ENCODE measurements around the gene QSOX2.

Gene QSOX2

DNA sequence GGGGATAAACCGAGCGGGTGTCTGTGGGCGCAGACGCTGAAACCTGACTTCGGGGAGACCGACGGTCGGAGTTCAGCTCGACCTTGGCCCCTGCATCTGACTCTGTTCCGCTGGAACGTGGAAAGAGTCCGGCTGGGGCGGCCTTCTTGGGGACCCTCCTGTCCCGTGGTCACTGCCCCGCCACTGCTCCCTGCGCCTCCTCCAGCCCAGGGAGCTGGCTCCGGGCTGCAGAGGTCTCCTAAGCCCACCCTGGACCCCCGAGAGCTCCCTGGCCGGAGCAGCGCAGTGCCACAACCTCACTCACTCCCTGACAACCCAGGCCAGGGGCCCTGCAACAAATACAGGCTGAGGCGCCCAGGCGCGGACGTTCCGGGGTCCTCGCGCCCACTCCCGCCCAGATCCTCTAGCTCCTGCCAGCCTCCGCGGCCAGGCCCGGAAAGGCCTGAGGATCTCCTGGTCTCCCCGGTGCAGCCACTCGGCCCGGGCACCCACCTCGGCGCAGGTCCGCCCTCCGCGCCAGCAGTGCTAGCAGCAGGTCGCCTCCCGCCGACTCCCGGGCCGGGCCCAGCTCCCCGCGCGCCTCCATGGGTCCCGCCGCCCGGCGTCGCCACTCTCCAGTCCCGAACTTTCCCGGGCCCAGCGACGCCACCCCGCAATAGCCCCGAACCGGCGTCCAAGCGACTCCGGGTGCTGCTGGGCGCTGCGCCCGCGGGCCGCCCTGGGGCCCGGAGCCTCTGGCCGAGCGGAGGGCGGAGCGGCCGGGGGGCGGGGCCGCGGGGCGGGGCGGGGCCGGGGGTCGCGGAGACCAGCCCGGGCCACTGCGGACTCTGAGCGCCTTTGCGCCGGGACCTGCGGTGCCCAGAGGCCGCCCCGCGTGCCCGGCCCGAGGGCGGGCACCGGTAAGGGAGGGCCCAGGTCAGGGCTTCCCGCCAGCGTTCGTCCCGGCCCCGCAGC is 42.9 kb downstream of the QSOX2 start:
- Mint-ChIP-seq H3K9me3 (no peaks in the 10 kb centered on the region), H3K4me1 (no peaks in the 10 kb centered on the region), H3K27me3 (peaks cover 21% of the 10 kb centered on the region), H3K36me3 (peaks cover 10% of the 10 kb centered on the region), H3K27ac (no peak overlapping the region), H3K4me3 (no peak overlapping the region)

DNA sequence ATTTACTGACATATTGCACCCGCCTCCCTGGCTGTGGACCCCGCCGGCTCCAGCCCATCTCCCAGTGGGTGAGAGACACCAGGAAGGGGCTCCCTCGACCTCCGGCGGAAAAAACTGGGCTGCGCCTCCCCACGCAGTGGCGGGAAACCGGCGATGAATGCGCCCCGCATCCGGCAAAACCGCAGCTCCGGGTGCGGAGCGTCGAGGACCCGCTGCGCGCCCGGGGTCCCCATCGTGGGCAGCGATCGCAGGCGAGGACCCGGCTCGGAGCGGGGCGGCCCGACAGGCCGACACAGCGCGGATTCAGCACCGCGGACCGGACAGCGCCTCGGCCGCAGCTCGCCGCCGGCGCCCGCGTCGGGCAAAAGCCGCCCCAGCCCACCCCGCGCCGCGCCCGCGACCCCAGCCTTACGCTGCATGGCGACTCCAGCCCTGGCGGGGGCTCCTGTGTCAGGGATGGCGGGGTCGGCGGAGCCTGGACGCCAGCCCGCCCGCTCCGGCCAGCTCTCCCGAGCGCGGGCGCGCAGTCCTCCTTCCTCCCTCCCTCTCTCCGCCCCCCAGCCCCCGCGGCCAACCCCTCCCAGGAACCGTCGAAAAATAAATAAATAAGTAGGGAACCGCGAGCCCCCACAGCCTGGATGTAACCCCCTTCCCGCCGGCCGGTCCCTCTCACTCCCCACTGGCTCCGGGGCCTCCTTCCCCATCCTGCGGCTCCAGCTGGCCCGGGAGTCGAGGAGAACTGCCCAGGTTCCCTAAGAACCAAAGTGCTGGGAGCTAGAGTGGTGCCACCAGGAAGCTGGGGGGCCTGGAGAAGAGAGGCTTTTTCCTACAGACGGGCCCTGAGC is 43.8 kb downstream of the QSOX2 start:
- peaks cover 5% of the 10 kb centered on the region for H3K36me3 Mint-ChIP-seq
- no peaks in the 10 kb centered on the region for H3K9me3 Mint-ChIP-seq
- H3K4me3 Mint-ChIP-seq = no peak overlapping the region
- H3K27ac Mint-ChIP-seq = no peak overlapping the region
- peaks cover 22% of the 10 kb centered on the region for H3K27me3 Mint-ChIP-seq
- H3K4me1 Mint-ChIP-seq = peaks cover 1% of the 10 kb centered on the region

DNA sequence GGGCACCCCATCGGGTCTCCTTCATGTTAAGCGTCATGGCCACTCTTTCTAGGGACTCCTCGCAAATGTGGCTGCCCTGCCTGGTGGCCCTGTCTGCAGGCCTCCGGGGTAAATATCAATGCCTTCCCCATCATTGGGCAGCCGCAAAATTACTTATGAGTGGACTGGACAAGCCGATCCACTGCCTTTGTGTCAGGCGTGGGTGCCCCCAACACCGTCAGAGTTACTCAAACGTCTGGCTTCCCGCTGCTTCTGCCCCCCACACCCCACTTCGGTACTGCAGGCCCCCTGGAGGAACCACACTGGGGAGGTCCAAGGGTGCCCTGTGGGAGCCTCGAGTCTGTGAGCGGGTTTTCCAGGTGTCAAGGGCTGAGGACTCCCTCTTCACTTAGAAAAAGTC is 44.4 kb downstream of the QSOX2 start:
- H3K27ac Mint-ChIP-seq = no peak overlapping the region
- H3K4me3 Mint-ChIP-seq = no peak overlapping the region
- peaks cover 28% of the 10 kb centered on the region for H3K27me3 Mint-ChIP-seq
- H3K36me3 Mint-ChIP-seq = peaks cover 2% of the 10 kb centered on the region
- no peaks in the 10 kb centered on the region for H3K9me3 Mint-ChIP-seq
- H3K4me1 Mint-ChIP-seq = peaks cover 4% of the 10 kb centered on the region

DNA sequence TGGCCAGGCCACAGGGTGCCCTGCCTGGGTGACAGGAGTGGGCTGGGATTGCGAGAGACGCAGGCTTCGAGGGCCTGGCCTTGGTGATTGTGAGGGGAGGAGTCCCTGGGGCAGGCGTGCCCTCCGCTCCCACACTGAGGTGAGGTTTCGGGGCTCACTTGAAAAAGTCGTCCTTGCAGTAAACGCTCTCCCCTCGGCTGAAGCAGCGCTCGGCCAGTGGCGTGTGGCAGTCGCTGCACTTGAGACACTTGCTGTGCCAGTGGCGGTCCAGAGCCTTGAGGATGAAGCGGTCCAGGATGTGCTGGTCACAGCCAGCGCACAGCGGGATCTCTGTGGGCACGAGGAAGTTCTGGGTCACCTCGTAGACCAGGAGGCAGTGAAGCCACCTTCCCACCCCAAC is 45.2 kb downstream of the QSOX2 start:
- no peak overlapping the region for H3K4me3 Mint-ChIP-seq
- no peak overlapping the region for H3K27ac Mint-ChIP-seq
- peaks cover 29% of the 10 kb centered on the region for H3K27me3 Mint-ChIP-seq
- H3K9me3 Mint-ChIP-seq = no peaks in the 10 kb centered on the region
- no peaks in the 10 kb centered on the region for H3K36me3 Mint-ChIP-seq
- H3K4me1 Mint-ChIP-seq = peaks cover 4% of the 10 kb centered on the region

DNA sequence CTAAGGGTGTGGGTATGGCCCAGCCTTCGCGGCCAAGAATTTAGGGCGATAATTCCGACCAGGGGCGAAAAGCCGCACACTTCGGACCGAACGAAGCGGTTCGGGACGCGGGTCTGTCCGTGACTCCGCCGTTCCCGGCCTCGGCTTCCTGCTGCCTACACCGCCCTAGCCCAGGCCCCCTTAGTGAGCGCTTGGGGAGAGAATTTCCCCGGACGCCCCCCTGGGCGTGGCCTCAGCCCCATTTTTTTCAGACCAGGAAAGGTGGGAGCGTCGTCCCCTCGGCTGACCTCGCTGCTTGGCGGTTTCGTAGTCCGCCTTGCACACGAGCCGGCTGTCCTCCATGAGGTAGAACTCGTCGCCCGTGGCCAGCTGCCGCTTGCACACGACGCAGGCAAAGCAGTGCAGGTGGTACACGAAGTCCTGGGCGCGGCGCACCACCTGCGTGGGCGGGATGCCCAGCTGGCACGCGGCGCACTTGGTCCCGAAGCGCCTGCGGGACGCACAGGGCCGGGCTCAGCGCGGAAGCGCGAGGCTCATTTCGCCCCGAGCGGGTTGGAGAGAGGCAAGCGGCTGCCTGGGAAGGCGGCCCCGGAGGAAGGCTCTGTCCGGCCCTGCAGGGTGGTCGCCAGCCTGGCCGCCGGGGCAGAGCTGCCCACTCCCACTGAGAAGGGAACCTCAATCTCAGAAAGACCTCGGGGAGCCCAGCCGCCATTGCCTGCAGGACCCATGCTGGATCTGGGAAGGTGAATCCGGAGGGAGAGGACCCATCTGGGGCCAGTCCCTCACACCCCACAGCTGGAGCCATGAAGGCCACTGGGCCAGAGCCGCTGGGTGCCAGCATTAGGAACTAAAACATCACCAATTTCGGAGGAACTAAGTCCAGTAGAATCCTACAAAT is 46.0 kb downstream of the QSOX2 start:
- Mint-ChIP-seq H3K27ac (no peak overlapping the region), H3K27me3 (peaks cover 33% of the 10 kb centered on the region), H3K4me1 (peaks cover 4% of the 10 kb centered on the region), H3K4me3 (no peak overlapping the region), H3K36me3 (no peaks in the 10 kb centered on the region), H3K9me3 (no peaks in the 10 kb centered on the region)

DNA sequence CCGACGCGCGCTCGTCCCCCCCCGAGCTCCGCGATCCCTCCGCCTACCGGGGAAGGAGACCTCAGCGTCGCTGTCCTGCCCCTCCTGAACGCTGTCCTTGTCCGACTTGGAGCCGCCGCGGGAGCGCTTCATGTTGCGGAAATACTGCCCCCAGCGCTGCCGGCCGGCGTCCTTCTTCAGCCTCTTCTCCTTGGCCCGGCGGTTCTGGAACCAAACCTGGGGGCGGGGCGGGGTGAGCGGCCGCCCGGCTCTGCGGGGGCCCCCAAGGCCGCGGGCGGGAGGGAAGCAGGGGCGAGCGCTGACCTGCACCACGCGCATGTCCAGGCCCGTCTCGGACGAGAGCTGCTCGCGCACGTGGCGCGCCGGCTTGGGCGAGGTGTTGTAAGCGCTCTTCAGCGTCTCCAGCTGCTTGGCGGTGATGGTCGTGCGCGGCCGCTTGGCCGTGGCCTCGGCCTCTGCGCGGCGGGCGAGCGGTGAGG is 47.0 kb downstream of the QSOX2 start:
- H3K4me3 Mint-ChIP-seq = no peak overlapping the region
- peaks cover 29% of the 10 kb centered on the region for H3K27me3 Mint-ChIP-seq
- H3K9me3 Mint-ChIP-seq = no peaks in the 10 kb centered on the region
- no peak overlapping the region for H3K27ac Mint-ChIP-seq
- peaks cover 4% of the 10 kb centered on the region for H3K4me1 Mint-ChIP-seq
- H3K36me3 Mint-ChIP-seq = no peaks in the 10 kb centered on the region

DNA sequence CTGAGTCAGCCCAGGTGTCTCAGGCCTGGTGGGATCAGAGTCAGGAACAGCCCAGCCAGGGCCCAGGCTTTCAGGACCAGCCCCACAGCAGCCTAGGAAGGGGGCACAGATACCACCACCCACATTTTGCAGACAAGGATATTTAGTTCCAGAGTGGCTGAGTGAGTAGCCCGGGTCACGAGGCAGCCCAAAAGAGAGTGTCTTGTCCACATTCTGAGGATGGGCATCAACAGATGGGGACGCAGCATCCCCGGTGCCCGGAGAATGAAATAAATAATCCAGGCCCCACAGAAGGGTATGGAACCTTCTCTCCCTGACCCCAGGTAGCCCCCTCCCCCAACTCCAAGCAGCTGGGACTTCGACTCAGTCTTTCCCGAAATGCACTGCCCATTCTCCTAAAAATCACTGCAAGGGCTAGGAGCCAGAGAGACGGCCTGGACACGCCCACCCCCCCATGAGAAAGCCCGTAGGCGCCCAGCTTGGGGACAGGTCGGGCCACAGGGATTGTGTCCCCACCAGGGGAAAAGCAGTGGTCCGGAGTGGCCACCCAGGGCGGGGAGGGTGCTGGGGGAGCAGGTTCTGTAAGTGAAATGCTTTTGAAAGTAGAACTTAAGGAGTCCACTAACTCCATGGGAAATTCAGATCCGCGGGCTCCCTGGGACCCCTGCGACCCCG is 47.5 kb downstream of the QSOX2 start:
- no peaks in the 10 kb centered on the region for H3K36me3 Mint-ChIP-seq
- no peaks in the 10 kb centered on the region for H3K9me3 Mint-ChIP-seq
- no peak overlapping the region for H3K4me3 Mint-ChIP-seq
- H3K4me1 Mint-ChIP-seq = peaks cover 4% of the 10 kb centered on the region
- no peak overlapping the region for H3K27ac Mint-ChIP-seq
- peaks cover 28% of the 10 kb centered on the region for H3K27me3 Mint-ChIP-seq

DNA sequence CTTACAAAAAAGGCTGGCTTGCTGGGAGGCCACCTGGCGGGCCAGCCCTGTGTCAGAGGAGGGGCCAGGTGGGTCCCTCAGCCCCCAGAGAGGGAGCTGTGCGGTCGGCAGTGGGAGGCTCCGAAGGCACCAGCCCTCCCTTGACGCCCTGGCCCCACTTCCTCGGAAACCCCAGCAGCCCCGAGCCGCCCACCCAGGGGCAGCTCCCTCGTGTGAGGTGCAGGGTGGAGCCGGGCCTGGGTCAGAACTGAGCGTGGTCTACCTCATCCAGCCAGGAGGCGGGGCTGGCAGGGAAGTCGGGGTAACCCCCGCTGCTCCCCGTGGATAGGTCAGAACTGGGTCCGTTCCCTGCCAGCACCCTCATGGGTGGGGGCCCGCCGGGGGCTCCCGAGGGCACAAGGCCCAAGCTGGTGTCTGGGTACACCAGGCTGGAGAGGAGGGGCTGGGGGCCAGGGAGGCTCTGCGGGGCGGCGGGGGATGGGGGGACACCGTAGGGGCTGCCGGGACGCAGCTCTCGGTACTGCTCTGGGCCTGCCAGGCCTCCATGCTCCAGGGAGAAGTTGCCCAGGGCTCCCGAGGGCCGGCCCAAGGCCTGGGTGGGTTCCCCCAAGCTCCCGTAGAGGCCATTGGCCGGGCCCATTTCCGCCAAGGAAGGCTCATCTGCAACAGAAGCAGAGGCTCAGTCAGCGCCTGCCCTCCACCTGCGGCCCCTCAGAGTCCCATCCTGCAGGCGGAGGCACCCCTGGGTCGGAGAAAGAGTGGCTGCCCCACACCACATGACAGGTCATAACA is 48.3 kb downstream of the QSOX2 start:
- peaks cover 28% of the 10 kb centered on the region for H3K27me3 Mint-ChIP-seq
- H3K36me3 Mint-ChIP-seq = no peaks in the 10 kb centered on the region
- no peak overlapping the region for H3K27ac Mint-ChIP-seq
- no peaks in the 10 kb centered on the region for H3K9me3 Mint-ChIP-seq
- H3K4me3 Mint-ChIP-seq = no peak overlapping the region
- H3K4me1 Mint-ChIP-seq = peaks cover 4% of the 10 kb centered on the region

DNA sequence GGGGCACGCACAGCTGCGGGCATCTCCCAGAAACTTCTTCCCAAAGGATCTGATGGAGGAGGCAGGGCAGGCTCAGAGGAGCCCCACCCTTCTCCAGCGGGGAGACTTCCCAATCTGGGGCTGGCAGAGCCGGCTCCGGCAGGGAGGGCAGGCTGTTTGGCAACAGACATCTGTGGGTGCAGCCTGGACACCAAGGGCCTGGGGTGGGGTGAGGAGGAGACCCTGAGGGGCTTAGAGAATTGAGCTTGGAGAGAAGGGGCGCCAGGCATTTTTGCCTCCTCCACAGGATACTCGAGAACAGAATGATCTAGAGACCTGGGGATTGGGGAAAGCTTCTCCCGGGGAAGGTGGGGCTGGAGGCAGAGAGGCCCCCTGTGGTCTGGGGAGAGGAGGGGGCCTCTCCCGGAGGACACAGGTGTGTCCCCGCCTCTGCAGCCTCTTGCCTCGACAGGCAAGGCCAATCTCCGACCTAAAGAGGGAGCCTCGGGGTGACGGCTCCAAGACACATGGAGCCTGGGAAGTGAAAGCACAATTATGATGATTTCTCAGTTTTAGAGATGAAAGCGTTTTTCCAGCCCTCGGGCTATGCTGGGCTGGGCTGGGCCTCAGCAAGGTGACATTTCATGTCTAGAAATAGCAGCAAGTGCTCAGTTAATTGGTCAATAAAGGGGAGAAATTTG is 49.1 kb downstream of the QSOX2 start:
- peaks cover 32% of the 10 kb centered on the region for H3K27me3 Mint-ChIP-seq
- no peak overlapping the region for H3K4me3 Mint-ChIP-seq
- peaks cover 4% of the 10 kb centered on the region for H3K4me1 Mint-ChIP-seq
- H3K27ac Mint-ChIP-seq = no peak overlapping the region
- no peaks in the 10 kb centered on the region for H3K36me3 Mint-ChIP-seq
- no peaks in the 10 kb centered on the region for H3K9me3 Mint-ChIP-seq

DNA sequence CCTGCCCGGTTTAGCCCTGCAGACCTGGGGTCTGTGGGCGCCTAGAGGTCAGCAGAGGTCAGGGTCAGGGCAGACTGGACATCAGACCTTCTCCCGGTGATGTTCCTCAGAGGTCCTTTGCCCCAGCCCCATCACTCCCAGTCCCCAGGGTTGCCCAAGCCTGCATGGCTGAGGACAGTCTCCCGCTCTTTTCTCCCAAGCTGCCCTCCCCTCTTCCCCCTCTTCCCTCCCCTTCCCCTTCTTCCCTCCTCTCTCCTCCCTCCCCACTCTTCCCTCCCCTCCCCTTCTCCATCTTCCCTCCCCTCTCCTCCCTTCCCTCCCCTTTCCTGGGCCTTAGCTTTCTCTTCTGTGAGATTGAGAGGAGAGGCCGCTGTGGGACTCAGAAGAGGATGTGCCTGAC is 51.1 kb downstream of the QSOX2 start:
- Mint-ChIP-seq H3K36me3 (no peaks in the 10 kb centered on the region), H3K4me3 (no peak overlapping the region), H3K27me3 (peaks cover 31% of the 10 kb centered on the region)

DNA sequence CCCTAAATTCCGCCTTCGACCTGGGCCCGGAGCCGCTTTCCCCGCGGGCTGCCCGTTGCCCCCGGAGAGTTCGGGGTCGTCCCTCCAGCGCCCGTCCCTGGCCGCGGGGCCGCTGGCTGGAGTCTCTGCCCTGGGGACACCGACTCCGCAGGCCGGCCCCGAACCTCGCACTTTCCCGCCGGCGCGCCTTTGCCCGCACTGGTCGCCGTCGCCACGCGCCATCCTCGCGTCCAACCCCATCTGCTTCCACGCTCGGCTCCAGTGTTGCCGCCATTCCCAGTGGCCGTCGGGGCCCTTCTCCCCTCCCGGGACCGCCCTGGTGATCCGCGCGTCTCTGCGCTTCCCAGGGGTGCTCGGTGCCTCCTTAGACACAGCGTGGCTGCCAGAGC is 51.7 kb downstream of the QSOX2 start:
- Mint-ChIP-seq H3K27ac (no peak overlapping the region), H3K4me1 (peaks cover 4% of the 10 kb centered on the region), H3K27me3 (peaks cover 32% of the 10 kb centered on the region), H3K9me3 (no peaks in the 10 kb centered on the region), H3K4me3 (no peak overlapping the region), H3K36me3 (no peaks in the 10 kb centered on the region)

More for the DNA sequence above, 51.1 kb downstream of the QSOX2 start:
- peaks cover 4% of the 10 kb centered on the region for H3K4me1 Mint-ChIP-seq
- no peak overlapping the region for H3K27ac Mint-ChIP-seq
- H3K9me3 Mint-ChIP-seq = no peaks in the 10 kb centered on the region

DNA sequence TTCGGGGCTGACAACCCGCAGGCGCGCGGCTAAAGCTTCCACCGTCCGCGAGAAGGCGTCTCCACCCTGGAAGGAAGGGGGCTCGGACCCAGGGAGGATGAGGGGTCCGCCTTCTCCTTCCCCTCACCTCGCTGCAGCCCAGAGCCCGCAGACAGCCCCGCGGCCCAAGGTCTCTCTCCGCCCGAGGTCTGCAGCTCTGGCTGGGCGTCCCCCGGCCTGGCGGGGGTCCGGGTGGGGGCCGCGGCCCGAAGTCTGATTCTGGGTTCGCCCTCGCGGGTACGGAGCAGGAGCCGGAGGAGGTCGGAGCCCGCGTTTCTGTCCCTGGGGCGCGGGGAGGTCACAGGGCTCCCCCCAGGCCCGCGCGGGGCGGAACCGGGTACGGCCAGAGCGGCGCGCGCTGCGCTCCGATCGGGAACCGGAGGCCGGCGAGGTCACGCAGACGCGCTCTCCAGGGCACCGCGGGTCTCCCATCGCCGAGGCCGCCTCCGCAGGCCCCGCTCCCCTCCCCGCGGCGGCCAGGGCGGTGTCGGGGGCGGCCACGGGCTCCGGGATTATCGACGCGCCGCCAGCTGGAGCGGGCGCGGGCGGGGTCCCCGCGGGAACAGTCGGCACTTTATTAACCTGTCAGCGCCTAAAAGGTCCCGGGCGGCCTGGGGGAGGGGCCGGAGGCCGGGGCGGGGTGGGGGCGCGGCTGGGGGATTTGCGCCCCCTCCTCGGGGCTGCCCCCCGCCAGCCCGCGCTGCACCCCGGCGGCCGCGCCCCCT is 52.3 kb downstream of the QSOX2 start:
- no peaks in the 10 kb centered on the region for H3K36me3 Mint-ChIP-seq
- H3K27ac Mint-ChIP-seq = no peak overlapping the region
- peaks cover 30% of the 10 kb centered on the region for H3K27me3 Mint-ChIP-seq
- peaks cover 4% of the 10 kb centered on the region for H3K4me1 Mint-ChIP-seq
- H3K9me3 Mint-ChIP-seq = no peaks in the 10 kb centered on the region
- H3K4me3 Mint-ChIP-seq = no peak overlapping the region
